Stomach (tissue), 4 donors: ENCODE measurements around the gene HEATR9.

Source experiments
- POLR2A ChIP-seq, 4 donors: fragments of 450-650 bp; IDR thresholded peaks; one replicate each; pipeline ENCODE4 v1.6.1; 2016; ENCODE audit warnings: antibody characterized with exemption in 4 of 4, control low read depth in 2 of 4, mild to moderate bottlenecking in 1 of 4, moderate library complexity in 1 of 4
- POLR2AphosphoS5 ChIP-seq, 3 donors: sonication (generic); formaldehyde crosslinking; IDR thresholded peaks; one replicate each; pipeline ENCODE4 v1.6.1; 2016; ENCODE audit warnings: antibody characterized with exemption in 3 of 3
- TF ChIP-seq, protein P1 (sequence below), 7 experiments: fragments of 450-650 bp in 4 of 7; fragments of 200-600 bp in 3 of 7; sonication (generic) in 3 of 7; IDR thresholded peaks; one replicate each; pipeline ENCODE4 v1.5.1; 2016 to 2019; ENCODE audit warnings: antibody characterized with exemption in 7 of 7, control low read depth in 2 of 7, mild to moderate bottlenecking in 1 of 7

DNA sequence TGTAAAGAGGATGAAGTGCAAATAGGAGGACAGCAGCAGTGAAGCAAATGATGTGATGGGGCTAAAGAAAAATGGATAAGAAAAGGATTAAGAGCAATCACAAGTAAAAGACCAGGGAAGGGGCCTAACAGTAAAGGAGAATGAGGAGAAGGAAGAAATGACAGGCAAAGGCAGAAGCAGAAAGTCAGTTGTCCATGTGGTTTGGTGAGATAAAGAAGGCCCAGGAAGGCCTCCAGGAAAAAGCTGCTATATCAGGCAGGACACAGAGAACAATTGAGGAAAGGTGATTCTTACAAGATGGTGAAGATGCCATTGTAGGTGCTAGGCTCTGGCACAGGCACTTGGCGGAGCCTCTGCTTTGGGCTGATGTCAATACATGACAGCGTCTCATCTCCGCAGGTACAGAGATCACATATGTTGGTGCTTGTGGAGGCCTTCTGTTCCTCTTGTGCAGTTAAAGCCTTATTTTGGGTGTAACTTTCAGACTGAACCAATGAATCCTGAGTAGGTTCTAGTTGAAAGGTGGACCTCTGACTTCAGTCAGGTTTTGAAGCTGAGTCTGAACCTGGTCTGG is 43.7 kb upstream of the HEATR9 start:
- TF ChIP-seq, protein P1, sequence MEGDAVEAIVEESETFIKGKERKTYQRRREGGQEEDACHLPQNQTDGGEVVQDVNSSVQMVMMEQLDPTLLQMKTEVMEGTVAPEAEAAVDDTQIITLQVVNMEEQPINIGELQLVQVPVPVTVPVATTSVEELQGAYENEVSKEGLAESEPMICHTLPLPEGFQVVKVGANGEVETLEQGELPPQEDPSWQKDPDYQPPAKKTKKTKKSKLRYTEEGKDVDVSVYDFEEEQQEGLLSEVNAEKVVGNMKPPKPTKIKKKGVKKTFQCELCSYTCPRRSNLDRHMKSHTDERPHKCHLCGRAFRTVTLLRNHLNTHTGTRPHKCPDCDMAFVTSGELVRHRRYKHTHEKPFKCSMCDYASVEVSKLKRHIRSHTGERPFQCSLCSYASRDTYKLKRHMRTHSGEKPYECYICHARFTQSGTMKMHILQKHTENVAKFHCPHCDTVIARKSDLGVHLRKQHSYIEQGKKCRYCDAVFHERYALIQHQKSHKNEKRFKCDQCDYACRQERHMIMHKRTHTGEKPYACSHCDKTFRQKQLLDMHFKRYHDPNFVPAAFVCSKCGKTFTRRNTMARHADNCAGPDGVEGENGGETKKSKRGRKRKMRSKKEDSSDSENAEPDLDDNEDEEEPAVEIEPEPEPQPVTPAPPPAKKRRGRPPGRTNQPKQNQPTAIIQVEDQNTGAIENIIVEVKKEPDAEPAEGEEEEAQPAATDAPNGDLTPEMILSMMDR (IDR thresholded peaks at IDR 0.05): no peak
- TF ChIP-seq POLR2AphosphoS5 (IDR thresholded peaks at IDR 0.05): no peak
- no peak for TF ChIP-seq POLR2A (IDR thresholded peaks at IDR 0.05)
